ENCODE results near the gene FAM83B. TPM values are rescaled to one million over a fixed set of nuclear protein-coding genes. Genes with fewer than 3 reads are reported as not detected.

The FAM83B gene
- total RNA-seq, 2 experiments from 2014 or later: not detected

GRCh38 chr6:54893818-54894217 lies 47.2 kb downstream of the FAM83B start:
- Mint-ChIP-seq H3K9me3 (no peaks in the 10 kb centered on the region), H3K36me3 (no peaks in the 10 kb centered on the region), H3K4me1 (no peaks in the 10 kb centered on the region), H3K27ac (no peak overlapping the region), H3K4me3 (no peak overlapping the region), H3K27me3 (no peaks in the 10 kb centered on the region)
- POLR2A ChIA-PET: no interaction called here
- DNase-seq (no peak), ATAC-seq (ENCODE audit: low read depth) (no peak)

GRCh38 chr6:54896302-54896701 lies 49.7 kb downstream of the FAM83B start:
- DNase-seq (no peak), ATAC-seq (ENCODE audit: low read depth) (no peak)
- no peaks in the 10 kb centered on the region for H3K9me3 Mint-ChIP-seq
- H3K4me1 Mint-ChIP-seq: no peaks in the 10 kb centered on the region
- H3K4me3 Mint-ChIP-seq: no peak overlapping the region
- no peaks in the 10 kb centered on the region for H3K36me3 Mint-ChIP-seq
- H3K27me3 Mint-ChIP-seq: no peaks in the 10 kb centered on the region
- no peak overlapping the region for H3K27ac Mint-ChIP-seq
- POLR2A ChIA-PET: no interaction called here

- POLR2A ChIA-PET: no interaction called here
- Mint-ChIP-seq H3K9me3 (no peaks in the 10 kb centered on the region), H3K27me3 (no peaks in the 10 kb centered on the region), H3K4me1 (no peaks in the 10 kb centered on the region), H3K27ac (no peak overlapping the region), H3K4me3 (no peak overlapping the region), H3K36me3 (no peaks in the 10 kb centered on the region)
- ATAC-seq (ENCODE audit: low read depth) (no peak), DNase-seq (no peak)
Observed at GRCh38 chr6:54897462-54898189, 51.1 kb downstream of the FAM83B start.

DNA sequence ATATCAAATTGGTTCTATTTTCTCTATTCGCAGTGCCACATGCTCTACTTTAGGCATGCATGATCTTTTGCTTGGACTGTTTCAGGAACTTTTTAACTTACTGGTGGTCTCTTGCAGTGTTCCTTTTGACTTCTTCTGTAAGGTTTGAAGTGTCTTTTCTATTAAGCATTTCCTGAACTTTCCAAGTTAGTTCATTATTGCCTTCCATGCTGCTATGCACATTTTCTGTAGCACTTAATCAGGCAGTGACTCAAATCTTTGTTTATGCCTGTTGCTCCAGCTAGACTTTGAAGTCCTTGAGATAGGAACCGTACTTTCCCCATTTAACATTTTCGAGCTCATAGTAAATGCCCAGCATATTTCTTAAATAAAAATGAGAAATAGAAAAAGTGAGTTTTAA lies 52.2 kb downstream of the FAM83B start:
- no peak for ATAC-seq (ENCODE audit: low read depth)
- Mint-ChIP-seq H3K4me1 (no peaks in the 10 kb centered on the region), H3K27ac (no peak overlapping the region), H3K27me3 (no peaks in the 10 kb centered on the region), H3K4me3 (no peak overlapping the region), H3K36me3 (no peaks in the 10 kb centered on the region), H3K9me3 (no peaks in the 10 kb centered on the region)
- POLR2A ChIA-PET: no interaction called here
- no peak for DNase-seq

DNA sequence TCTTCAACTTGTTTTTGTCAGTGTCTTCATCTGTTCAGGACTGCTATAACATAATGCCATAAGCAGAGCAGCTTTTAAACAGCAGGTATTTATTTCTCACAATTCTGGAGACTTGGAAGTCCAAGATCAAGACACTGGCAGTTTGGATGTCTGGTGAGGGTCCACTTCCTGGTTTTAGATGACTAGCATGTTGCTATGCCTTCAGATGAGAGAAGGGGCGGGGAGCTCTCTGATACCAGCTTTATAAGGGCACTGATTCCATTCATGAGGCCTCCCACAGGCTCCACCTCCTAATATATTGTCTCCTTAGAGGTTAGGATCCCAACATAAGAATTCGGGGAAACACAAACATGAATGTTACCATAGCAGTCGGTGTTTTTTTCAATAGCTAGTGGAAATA lies 52.9 kb downstream of the FAM83B start:
- Mint-ChIP-seq H3K27ac (no peak overlapping the region), H3K27me3 (no peaks in the 10 kb centered on the region), H3K4me1 (no peaks in the 10 kb centered on the region), H3K36me3 (no peaks in the 10 kb centered on the region), H3K9me3 (no peaks in the 10 kb centered on the region), H3K4me3 (no peak overlapping the region)
- DNase-seq (no peak), ATAC-seq (ENCODE audit: low read depth) (no peak)
- POLR2A ChIA-PET: no interaction called here

DNA sequence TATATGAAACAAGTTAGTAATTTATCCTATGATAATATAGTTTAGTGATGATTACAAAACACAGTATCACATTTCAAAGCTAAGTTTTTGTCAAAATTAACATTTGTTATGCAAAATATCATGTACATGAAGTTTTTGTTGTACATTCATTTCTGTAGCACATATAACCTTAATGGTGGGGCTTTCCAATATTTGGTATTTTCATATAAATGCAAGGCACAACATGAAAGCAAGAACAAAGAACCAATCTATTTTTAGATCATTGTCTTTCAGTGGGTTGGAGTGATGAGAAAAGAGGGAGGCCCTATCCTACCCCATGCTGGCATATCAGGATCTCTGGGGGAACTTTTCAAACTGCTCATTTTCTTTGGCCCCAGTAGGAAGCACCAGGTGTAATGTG lies 53.4 kb downstream of the FAM83B start:
- H3K27ac Mint-ChIP-seq: no peak overlapping the region
- H3K9me3 Mint-ChIP-seq: no peaks in the 10 kb centered on the region
- DNase-seq (no peak), ATAC-seq (ENCODE audit: low read depth) (no peak)
- no peaks in the 10 kb centered on the region for H3K27me3 Mint-ChIP-seq
- POLR2A ChIA-PET: no interaction called here
- H3K4me3 Mint-ChIP-seq: no peak overlapping the region
- H3K4me1 Mint-ChIP-seq: no peaks in the 10 kb centered on the region
- no peaks in the 10 kb centered on the region for H3K36me3 Mint-ChIP-seq

GRCh38 chr6:54900666-54901065 lies 54.1 kb downstream of the FAM83B start:
- ATAC-seq (ENCODE audit: low read depth) (no peak), DNase-seq (no peak)
- no peak overlapping the region for H3K27ac Mint-ChIP-seq
- no peak overlapping the region for H3K4me3 Mint-ChIP-seq
- no peaks in the 10 kb centered on the region for H3K27me3 Mint-ChIP-seq
- POLR2A ChIA-PET: no interaction called here
- no peaks in the 10 kb centered on the region for H3K36me3 Mint-ChIP-seq
- no peaks in the 10 kb centered on the region for H3K4me1 Mint-ChIP-seq
- no peaks in the 10 kb centered on the region for H3K9me3 Mint-ChIP-seq

- ATAC-seq (ENCODE audit: low read depth): no peak
- no peaks in the 10 kb centered on the region for H3K4me1 Mint-ChIP-seq
- H3K27ac Mint-ChIP-seq: no peak overlapping the region
Observed at GRCh38 chr6:54903884-54904283, 57.3 kb downstream of the FAM83B start.

GRCh38 chr6:54907355-54907754 lies 60.8 kb downstream of the FAM83B start:
- H3K27me3 Mint-ChIP-seq: no peaks in the 10 kb centered on the region
- H3K36me3 Mint-ChIP-seq: no peaks in the 10 kb centered on the region
- POLR2A ChIA-PET: no interaction called here
- ATAC-seq (ENCODE audit: low read depth): no peak
- H3K4me3 Mint-ChIP-seq: no peak overlapping the region
- peaks cover 1% of the 10 kb centered on the region for H3K9me3 Mint-ChIP-seq
- no peak overlapping the region for H3K27ac Mint-ChIP-seq
- DNase-seq: no peak
- no peaks in the 10 kb centered on the region for H3K4me1 Mint-ChIP-seq

More at GRCh38 chr6:54903884-54904283, 57.3 kb downstream of the FAM83B start:
- POLR2A ChIA-PET: no interaction called here
- Mint-ChIP-seq H3K4me3 (no peak overlapping the region), H3K36me3 (no peaks in the 10 kb centered on the region), H3K27me3 (no peaks in the 10 kb centered on the region), H3K9me3 (no peaks in the 10 kb centered on the region)
- no peak for DNase-seq

- H3K27me3 Mint-ChIP-seq: no peaks in the 10 kb centered on the region
- H3K4me1 Mint-ChIP-seq: no peaks in the 10 kb centered on the region
- DNase-seq (no peak), ATAC-seq (ENCODE audit: low read depth) (no peak)
- POLR2A ChIA-PET: no interaction called here
- no peak overlapping the region for H3K4me3 Mint-ChIP-seq
- no peak overlapping the region for H3K27ac Mint-ChIP-seq
- H3K36me3 Mint-ChIP-seq: no peaks in the 10 kb centered on the region
- peaks cover 1% of the 10 kb centered on the region for H3K9me3 Mint-ChIP-seq
Observed at GRCh38 chr6:54909184-54909583, 62.6 kb downstream of the FAM83B start.

GRCh38 chr6:54910431-54910884 lies 63.9 kb downstream of the FAM83B start:
- DNase-seq (no peak), ATAC-seq (ENCODE audit: low read depth) (no peak)
- H3K9me3 Mint-ChIP-seq: peaks cover 1% of the 10 kb centered on the region
- POLR2A ChIA-PET: no interaction called here
- H3K36me3 Mint-ChIP-seq: no peaks in the 10 kb centered on the region
- H3K4me3 Mint-ChIP-seq: no peak overlapping the region
- no peaks in the 10 kb centered on the region for H3K27me3 Mint-ChIP-seq
- no peak overlapping the region for H3K27ac Mint-ChIP-seq
- H3K4me1 Mint-ChIP-seq: no peaks in the 10 kb centered on the region

DNA sequence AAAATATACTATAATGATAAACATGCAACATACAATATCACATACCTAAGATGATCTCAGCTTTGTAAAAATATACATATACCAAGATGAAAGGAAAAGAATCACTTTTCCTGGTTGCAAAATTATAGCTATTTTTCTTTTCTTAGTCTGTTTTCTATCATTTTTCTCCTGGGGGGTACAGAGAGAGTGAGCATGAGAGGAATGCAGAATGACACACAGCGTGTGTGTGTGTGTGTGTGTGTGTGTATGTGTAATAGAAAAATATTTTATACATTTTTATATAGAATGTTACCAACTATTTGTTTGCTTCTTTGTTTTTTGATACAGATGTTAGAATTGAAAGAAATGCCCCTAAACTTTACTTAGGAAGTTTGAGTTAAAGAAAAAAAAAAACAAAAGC lies 64.3 kb downstream of the FAM83B start:
- Mint-ChIP-seq H3K4me3 (no peak overlapping the region), H3K27me3 (no peaks in the 10 kb centered on the region), H3K27ac (no peak overlapping the region), H3K9me3 (peaks cover 1% of the 10 kb centered on the region), H3K36me3 (no peaks in the 10 kb centered on the region), H3K4me1 (no peaks in the 10 kb centered on the region)
- DNase-seq (no peak), ATAC-seq (ENCODE audit: low read depth) (no peak)
- POLR2A ChIA-PET: no interaction called here

GRCh38 chr6:54913211-54913610 lies 66.6 kb downstream of the FAM83B start:
- H3K4me3 Mint-ChIP-seq: no peak overlapping the region
- POLR2A ChIA-PET: no interaction called here
- H3K4me1 Mint-ChIP-seq: no peaks in the 10 kb centered on the region
- no peaks in the 10 kb centered on the region for H3K27me3 Mint-ChIP-seq
- no peak overlapping the region for H3K27ac Mint-ChIP-seq
- H3K9me3 Mint-ChIP-seq: peaks cover 1% of the 10 kb centered on the region
- no peaks in the 10 kb centered on the region for H3K36me3 Mint-ChIP-seq
- no peak for ATAC-seq (ENCODE audit: low read depth)
- DNase-seq: no peak

DNA sequence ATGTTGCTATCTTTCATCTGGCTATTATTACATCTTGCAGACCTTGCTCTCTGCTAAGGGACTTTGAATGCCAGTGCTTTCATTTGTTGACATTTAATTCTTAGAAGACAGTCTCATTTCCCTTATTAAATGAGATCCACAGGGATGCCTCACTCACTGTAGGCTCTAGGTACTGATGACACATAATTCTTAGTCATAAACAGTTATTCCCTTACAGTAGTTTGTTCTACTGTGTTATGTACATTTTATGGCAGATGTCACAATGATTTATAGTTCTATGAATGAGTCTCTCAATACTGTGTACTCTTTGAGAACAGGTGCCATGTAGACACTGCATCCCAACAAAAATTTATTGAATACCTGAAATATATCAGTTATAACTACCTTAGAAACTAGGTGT lies 70.3 kb downstream of the FAM83B start:
- H3K9me3 Mint-ChIP-seq: no peaks in the 10 kb centered on the region
- ATAC-seq (ENCODE audit: low read depth) (no peak), DNase-seq (no peak)
- POLR2A ChIA-PET: no interaction called here
- no peaks in the 10 kb centered on the region for H3K36me3 Mint-ChIP-seq
- H3K4me3 Mint-ChIP-seq: no peak overlapping the region
- no peaks in the 10 kb centered on the region for H3K4me1 Mint-ChIP-seq
- H3K27ac Mint-ChIP-seq: no peak overlapping the region
- H3K27me3 Mint-ChIP-seq: no peaks in the 10 kb centered on the region

- Mint-ChIP-seq H3K9me3 (no peaks in the 10 kb centered on the region), H3K27ac (no peak overlapping the region), H3K27me3 (no peaks in the 10 kb centered on the region), H3K36me3 (no peaks in the 10 kb centered on the region), H3K4me3 (no peak overlapping the region), H3K4me1 (no peaks in the 10 kb centered on the region)
- ATAC-seq (ENCODE audit: low read depth) (no peak), DNase-seq (no peak)
- POLR2A ChIA-PET: no interaction called here
Observed at GRCh38 chr6:54920628-54921027, 74.1 kb downstream of the FAM83B start.

All from activated naive CD8-positive, alpha-beta T cell treated with anti-CD3 and anti-CD28 coated beads, Interleukin-2, amount 10 ng/mL, durations not matched to agents 7 days and 5 days (primary cell).